Activated T-cell treated with anti-CD3 and anti-CD28 coated beads, Interleukin-2, amount 50 U/mL, for 1 hour (primary cell): ENCODE results near the gene MYO1G.
"Not testable (repeated sequence)": the region's sequence is repeated elsewhere in the genome, so short reads cannot be mapped to it uniquely, and the experiment has no call there.

Source experiments
- DNase-seq: peaks from one replicate; pipeline ENCODE4 v3.0.0-alpha.2; 2020

Gene MYO1G

GRCh38 chr7:44934510-44934909 is 44.3 kb downstream of the MYO1G start:
- not testable (repeated sequence) for DNase-seq

- no peak for DNase-seq
These were observed 47.9 kb downstream of the MYO1G start for GRCh38 chr7:44930921-44931320.

- no peak for DNase-seq
These were observed 56.5 kb downstream of the MYO1G start for GRCh38 chr7:44922351-44922694.

- peak; percentile 96 for DNase-seq
These were observed 57.0 kb downstream of the MYO1G start for GRCh38 chr7:44921607-44922350.

GRCh38 chr7:44920119-44920518 is 58.7 kb downstream of the MYO1G start:
- DNase-seq: no peak

- DNase-seq: no peak
These were observed 60.8 kb downstream of the MYO1G start for GRCh38 chr7:44918029-44918428.

- no peak for DNase-seq
These were observed 61.4 kb downstream of the MYO1G start for GRCh38 chr7:44917465-44917864.

GRCh38 chr7:44914992-44915607 is 63.7 kb downstream of the MYO1G start:
- peak; percentile 62 for DNase-seq

- DNase-seq: no peak
These were observed 66.0 kb downstream of the MYO1G start for GRCh38 chr7:44912775-44913347.
